Muscle layer of colon (tissue), 2 donors: ENCODE results near the gene CTNNBL1.

Experiments used
- H3K27ac ChIP-seq: one replicate; pipeline ENCODE4 v1.7.0; 2013; ENCODE audit warnings: low read depth, mild to moderate bottlenecking, low read length, moderate library complexity
- H3K27me3 ChIP-seq, 2 donors: one replicate each; pipeline ENCODE4 v1.7.0; 2013; ENCODE audit warnings: low read length in 2 of 2, mild to moderate bottlenecking in 2 of 2; ENCODE audit not compliant: insufficient read depth in 2 of 2, control insufficient read depth in 1 of 2
- H3K36me3 ChIP-seq: one replicate; pipeline ENCODE4 v1.7.0; 2013; ENCODE audit warnings: mild to moderate bottlenecking, low read length; ENCODE audit not compliant: insufficient read depth
- H3K4me1 ChIP-seq: one replicate; pipeline ENCODE4 v1.7.0; 2013; ENCODE audit warnings: mild to moderate bottlenecking, low read length; ENCODE audit not compliant: insufficient read depth
- H3K4me3 ChIP-seq, 2 donors: one replicate each; pipeline ENCODE4 v1.7.0; 2013; ENCODE audit warnings: low read length in 2 of 2, low read depth in 1 of 2, mild to moderate bottlenecking in 1 of 2, moderate library complexity in 1 of 2
- H3K9ac ChIP-seq: one replicate; pipeline ENCODE4 v1.7.0; 2013; ENCODE audit warnings: low read length
- H3K9me3 ChIP-seq: one replicate; pipeline ENCODE4 v1.7.0; 2013; ENCODE audit warnings: mild to moderate bottlenecking, low read length
- donor health status: abdominal sarcoma.
- donor health status: Adenocarcinoma of cecum.

Gene CTNNBL1

GRCh38 chr20:37733416-37733815, 39.6 kb downstream of the CTNNBL1 start:
- Histone ChIP-seq H3K36me3 (peaks cover 14% of the 10 kb centered on the region), H3K27me3 (no peaks in the 10 kb centered on the region), H3K4me1 (peaks cover 42% of the 10 kb centered on the region), H3K9ac (no peak overlapping the region), H3K9me3 (no peaks in the 10 kb centered on the region), H3K27ac (no peak overlapping the region), H3K4me3 (no peak overlapping the region)

GRCh38 chr20:37734228-37734985, 40.6 kb downstream of the CTNNBL1 start:
- Histone ChIP-seq H3K4me1 (peaks cover 33% of the 10 kb centered on the region), H3K27me3 (no peaks in the 10 kb centered on the region), H3K27ac (no peak overlapping the region), H3K36me3 (peaks cover 24% of the 10 kb centered on the region), H3K4me3 (no peak overlapping the region), H3K9ac (no peak overlapping the region), H3K9me3 (no peaks in the 10 kb centered on the region)

GRCh38 chr20:37735541-37735940, 41.7 kb downstream of the CTNNBL1 start:
- peaks cover 22% of the 10 kb centered on the region for H3K4me1 ChIP-seq
- peaks cover 29% of the 10 kb centered on the region for H3K36me3 ChIP-seq
- H3K27me3 ChIP-seq = no peaks in the 10 kb centered on the region
- no peak overlapping the region for H3K4me3 ChIP-seq
- no peaks in the 10 kb centered on the region for H3K9me3 ChIP-seq
- H3K9ac ChIP-seq = no peak overlapping the region
- H3K27ac ChIP-seq = no peak overlapping the region

- Histone ChIP-seq H3K9ac (no peak overlapping the region), H3K27ac (no peak overlapping the region), H3K4me1 (peaks cover 25% of the 10 kb centered on the region), H3K4me3 (no peak overlapping the region), H3K36me3 (peaks cover 29% of the 10 kb centered on the region), H3K9me3 (no peaks in the 10 kb centered on the region), H3K27me3 (no peaks in the 10 kb centered on the region)
Observed at GRCh38 chr20:37736132-37736531, 42.3 kb downstream of the CTNNBL1 start.

- H3K27me3 ChIP-seq = no peaks in the 10 kb centered on the region
- H3K9me3 ChIP-seq = no peaks in the 10 kb centered on the region
- no peak overlapping the region for H3K4me3 ChIP-seq
- H3K27ac ChIP-seq = no peak overlapping the region
- peaks cover 33% of the 10 kb centered on the region for H3K4me1 ChIP-seq
- H3K36me3 ChIP-seq = peaks cover 29% of the 10 kb centered on the region
- H3K9ac ChIP-seq = no peak overlapping the region
Observed at GRCh38 chr20:37737826-37738420, 44.1 kb downstream of the CTNNBL1 start.

- Histone ChIP-seq H3K27me3 (no peaks in the 10 kb centered on the region), H3K9ac (no peak overlapping the region), H3K9me3 (no peaks in the 10 kb centered on the region), H3K27ac (no peak overlapping the region), H3K36me3 (peaks cover 29% of the 10 kb centered on the region), H3K4me3 (no peak overlapping the region), H3K4me1 (peaks cover 12% of the 10 kb centered on the region)
Observed at GRCh38 chr20:37741055-37741454, 47.2 kb downstream of the CTNNBL1 start.

GRCh38 chr20:37741570-37741969, 47.7 kb downstream of the CTNNBL1 start:
- no peaks in the 10 kb centered on the region for H3K27me3 ChIP-seq
- no peak overlapping the region for H3K27ac ChIP-seq
- peaks cover 12% of the 10 kb centered on the region for H3K4me1 ChIP-seq
- no peak overlapping the region for H3K4me3 ChIP-seq
- H3K36me3 ChIP-seq = peaks cover 34% of the 10 kb centered on the region
- no peak overlapping the region for H3K9ac ChIP-seq
- no peaks in the 10 kb centered on the region for H3K9me3 ChIP-seq

GRCh38 chr20:37742131-37742530, 48.3 kb downstream of the CTNNBL1 start:
- H3K27ac ChIP-seq = no peak overlapping the region
- peaks cover 37% of the 10 kb centered on the region for H3K36me3 ChIP-seq
- H3K4me1 ChIP-seq = peaks cover 12% of the 10 kb centered on the region
- H3K4me3 ChIP-seq = no peak overlapping the region
- no peaks in the 10 kb centered on the region for H3K9me3 ChIP-seq
- no peaks in the 10 kb centered on the region for H3K27me3 ChIP-seq
- H3K9ac ChIP-seq = no peak overlapping the region

- Histone ChIP-seq H3K27me3 (no peaks in the 10 kb centered on the region), H3K9ac (no peak overlapping the region), H3K4me3 (no peak overlapping the region), H3K36me3 (peaks cover 27% of the 10 kb centered on the region), H3K27ac (no peak overlapping the region), H3K9me3 (no peaks in the 10 kb centered on the region), H3K4me1 (peaks cover 12% of the 10 kb centered on the region)
Observed at GRCh38 chr20:37744347-37744746, 50.5 kb downstream of the CTNNBL1 start.

- no peaks in the 10 kb centered on the region for H3K9me3 ChIP-seq
- H3K4me1 ChIP-seq = peaks cover 12% of the 10 kb centered on the region
- H3K9ac ChIP-seq = no peak overlapping the region
- H3K27ac ChIP-seq = no peak overlapping the region
- peaks cover 21% of the 10 kb centered on the region for H3K36me3 ChIP-seq
- no peaks in the 10 kb centered on the region for H3K27me3 ChIP-seq
- H3K4me3 ChIP-seq = no peak overlapping the region
Observed at GRCh38 chr20:37745553-37745952, 51.7 kb downstream of the CTNNBL1 start.

- peaks cover 32% of the 10 kb centered on the region for H3K36me3 ChIP-seq
- no peak overlapping the region for H3K9ac ChIP-seq
- H3K4me3 ChIP-seq = no peak overlapping the region
- no peaks in the 10 kb centered on the region for H3K9me3 ChIP-seq
- no peaks in the 10 kb centered on the region for H3K27me3 ChIP-seq
- no peak overlapping the region for H3K27ac ChIP-seq
- no peaks in the 10 kb centered on the region for H3K4me1 ChIP-seq
Observed at GRCh38 chr20:37748015-37748414, 54.2 kb downstream of the CTNNBL1 start.

- Histone ChIP-seq H3K36me3 (peaks cover 32% of the 10 kb centered on the region), H3K27me3 (no peaks in the 10 kb centered on the region), H3K9me3 (no peaks in the 10 kb centered on the region), H3K4me3 (no peak overlapping the region), H3K27ac (no peak overlapping the region), H3K4me1 (no peaks in the 10 kb centered on the region), H3K9ac (no peak overlapping the region)
Observed at GRCh38 chr20:37749218-37749617, 55.4 kb downstream of the CTNNBL1 start.
